ENCODE data around the gene LARGE1.

DNA sequence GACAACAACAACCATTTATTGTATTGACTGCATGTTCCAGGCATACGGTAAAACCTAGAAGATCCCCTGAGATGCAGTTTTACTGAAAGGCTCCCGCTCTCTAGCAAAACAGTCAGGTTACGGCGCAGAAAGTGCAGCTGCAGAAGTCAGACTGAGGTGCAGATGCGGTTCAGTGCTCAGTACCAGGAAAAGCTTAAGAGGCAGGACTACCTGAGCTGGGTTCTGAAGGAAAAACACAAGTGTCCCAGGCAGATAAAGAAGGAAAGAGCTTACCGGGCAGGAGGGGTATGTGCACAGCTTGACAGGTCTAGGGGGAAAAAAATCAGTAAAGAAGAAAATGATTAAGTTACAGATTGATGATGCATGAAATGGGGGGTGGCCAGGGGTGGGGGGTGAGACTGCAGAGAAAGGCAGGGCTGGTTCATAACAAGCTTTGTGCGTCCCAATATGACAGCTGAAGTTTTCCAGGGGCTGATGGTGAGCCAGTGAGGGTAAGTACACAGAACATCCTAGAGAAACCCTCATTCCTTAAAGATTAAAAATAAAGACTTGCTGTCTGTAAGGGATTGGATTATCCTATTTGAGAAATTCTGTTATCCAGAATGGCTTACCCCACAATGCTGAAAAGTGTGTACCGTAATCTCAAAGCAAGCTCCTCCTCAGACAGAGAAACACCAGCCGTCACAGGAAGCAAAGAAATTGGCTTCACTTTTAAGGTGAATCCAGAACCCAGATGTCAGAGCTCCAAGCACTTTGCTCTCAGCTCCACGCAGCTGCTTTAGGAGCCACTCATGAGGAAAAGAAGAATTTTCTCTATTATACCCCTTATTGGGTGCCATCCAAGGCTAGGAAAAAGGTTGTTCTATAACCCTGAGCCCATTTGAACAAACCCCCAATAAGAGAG lies 11.9 kb downstream of the LARGE1 start:
- TF ChIP-seq CTCF (IDR thresholded peaks at IDR 0.05) (no peak), POLR2A (IDR thresholded peaks at IDR 0.05) (no peak)
